ENCODE data around the gene CFAP221. TPM values are rescaled to one million over a fixed set of nuclear protein-coding genes. Genes with fewer than 3 reads are reported as not detected.

CFAP221 gene
- total RNA-seq, 1 donor from 2014 or later: not detected

DNA sequence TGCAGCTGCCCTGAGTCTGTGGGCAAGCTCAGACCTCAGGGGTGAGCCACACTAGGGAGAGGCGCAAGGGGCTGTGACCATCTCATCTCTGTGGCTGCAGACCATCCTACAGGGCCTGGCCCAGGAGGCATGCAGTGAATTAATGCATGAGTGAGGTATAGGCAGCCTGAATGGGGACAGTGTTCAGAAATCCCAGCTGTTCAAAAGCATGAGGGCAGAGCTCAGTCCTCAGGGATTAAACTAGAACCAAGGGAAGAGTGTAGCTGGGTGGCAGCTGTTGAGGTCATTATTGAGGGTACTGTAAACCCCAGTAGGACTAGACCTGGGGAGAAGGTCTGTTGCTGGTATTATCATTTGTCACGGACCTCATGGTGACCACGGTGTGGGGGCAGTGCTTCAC is 151.8 kb downstream of the CFAP221 start:
- Mint-ChIP-seq H3K27ac (ENCODE audit: unreplicated experiment) (no peak overlapping the region), H3K4me3 (ENCODE audit: unreplicated experiment) (no peak overlapping the region), H3K4me1 (ENCODE audit: unreplicated experiment) (peaks cover 8% of the 10 kb centered on the region), H3K27me3 (ENCODE audit: unreplicated experiment) (peaks cover 16% of the 10 kb centered on the region), H3K36me3 (ENCODE audit: unreplicated experiment) (no peaks in the 10 kb centered on the region), H3K9me3 (ENCODE audit: unreplicated experiment) (no peaks in the 10 kb centered on the region)
- DNase-seq (ENCODE audit: extremely low spot score, unreplicated experiment): no peak
- TF ChIP-seq, protein P1, sequence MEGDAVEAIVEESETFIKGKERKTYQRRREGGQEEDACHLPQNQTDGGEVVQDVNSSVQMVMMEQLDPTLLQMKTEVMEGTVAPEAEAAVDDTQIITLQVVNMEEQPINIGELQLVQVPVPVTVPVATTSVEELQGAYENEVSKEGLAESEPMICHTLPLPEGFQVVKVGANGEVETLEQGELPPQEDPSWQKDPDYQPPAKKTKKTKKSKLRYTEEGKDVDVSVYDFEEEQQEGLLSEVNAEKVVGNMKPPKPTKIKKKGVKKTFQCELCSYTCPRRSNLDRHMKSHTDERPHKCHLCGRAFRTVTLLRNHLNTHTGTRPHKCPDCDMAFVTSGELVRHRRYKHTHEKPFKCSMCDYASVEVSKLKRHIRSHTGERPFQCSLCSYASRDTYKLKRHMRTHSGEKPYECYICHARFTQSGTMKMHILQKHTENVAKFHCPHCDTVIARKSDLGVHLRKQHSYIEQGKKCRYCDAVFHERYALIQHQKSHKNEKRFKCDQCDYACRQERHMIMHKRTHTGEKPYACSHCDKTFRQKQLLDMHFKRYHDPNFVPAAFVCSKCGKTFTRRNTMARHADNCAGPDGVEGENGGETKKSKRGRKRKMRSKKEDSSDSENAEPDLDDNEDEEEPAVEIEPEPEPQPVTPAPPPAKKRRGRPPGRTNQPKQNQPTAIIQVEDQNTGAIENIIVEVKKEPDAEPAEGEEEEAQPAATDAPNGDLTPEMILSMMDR (IDR thresholded peaks at IDR 0.05): no peak

DNA sequence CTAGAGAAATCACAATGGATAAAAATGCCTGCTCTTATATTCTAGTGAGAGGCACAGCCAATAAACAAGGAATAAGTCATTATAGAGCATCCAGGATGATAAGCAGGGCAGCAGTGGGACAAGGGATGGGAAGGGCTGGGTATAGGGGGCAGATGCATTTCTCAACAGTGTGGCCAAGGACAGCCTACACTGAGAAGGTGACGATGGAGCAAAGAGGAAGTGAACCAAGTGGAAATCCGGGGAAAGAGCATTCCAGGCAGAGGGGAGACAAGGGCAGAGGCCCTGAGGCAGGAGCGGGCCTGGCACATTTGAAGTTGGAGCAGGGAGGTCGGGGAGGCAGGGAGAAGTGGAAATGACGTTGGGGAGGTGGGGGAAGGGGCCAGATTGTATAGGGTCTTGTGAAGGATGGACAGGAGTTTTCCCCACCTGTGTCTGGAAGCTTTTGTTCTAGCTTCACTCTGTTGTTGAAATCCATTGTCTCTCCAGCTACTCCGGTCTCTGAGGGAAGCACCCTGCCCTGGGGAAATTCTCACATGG is 152.3 kb downstream of the CFAP221 start:
- no peak for DNase-seq (ENCODE audit: extremely low spot score, unreplicated experiment)

DNA sequence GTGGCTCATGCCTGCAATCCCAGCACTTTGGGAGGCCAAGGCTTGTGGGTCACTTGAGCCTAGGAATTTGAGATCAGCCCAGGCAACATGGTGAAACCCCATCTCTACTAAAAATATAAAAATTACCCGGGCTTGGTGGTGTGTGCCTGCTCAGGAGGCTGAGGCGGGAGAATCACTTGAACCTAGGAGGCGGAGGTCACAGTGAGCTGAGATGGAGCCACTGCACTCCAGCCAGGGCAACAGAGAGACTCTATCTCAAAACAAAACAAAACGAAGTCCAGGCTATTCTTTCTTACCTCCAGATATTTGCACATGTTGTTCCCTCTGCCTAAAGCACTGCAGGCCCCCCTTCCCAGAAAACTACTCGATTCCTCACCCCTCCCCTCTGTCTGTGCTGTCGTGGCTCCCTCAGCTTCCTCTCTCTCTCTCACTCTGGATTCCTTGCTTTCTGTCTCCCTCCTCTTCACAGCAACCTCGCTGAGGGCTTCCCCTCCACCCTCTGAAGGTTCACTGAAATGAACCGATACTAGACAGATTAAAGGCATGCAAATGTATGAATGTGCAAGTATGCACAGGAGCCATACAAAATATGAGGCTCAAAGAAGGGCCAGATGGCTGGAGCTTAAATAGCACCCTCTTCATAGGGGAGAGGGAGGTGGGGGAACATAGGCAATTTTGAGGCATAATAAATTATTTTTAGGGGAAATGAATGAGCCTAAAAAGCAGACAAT is 153.2 kb downstream of the CFAP221 start:
- H3K4me3 Mint-ChIP-seq (ENCODE audit: unreplicated experiment): no peak overlapping the region
- DNase-seq (ENCODE audit: extremely low spot score, unreplicated experiment): no peak
- peaks cover 22% of the 10 kb centered on the region for H3K27me3 Mint-ChIP-seq (ENCODE audit: unreplicated experiment)
- TF ChIP-seq, protein P1 (IDR thresholded peaks at IDR 0.05): no peak
- H3K4me1 Mint-ChIP-seq (ENCODE audit: unreplicated experiment): peaks cover 8% of the 10 kb centered on the region
- no peak overlapping the region for H3K27ac Mint-ChIP-seq (ENCODE audit: unreplicated experiment)
- H3K9me3 Mint-ChIP-seq (ENCODE audit: unreplicated experiment): no peaks in the 10 kb centered on the region
- H3K36me3 Mint-ChIP-seq (ENCODE audit: unreplicated experiment): no peaks in the 10 kb centered on the region

More for the DNA sequence above, 152.3 kb downstream of the CFAP221 start:
- no peaks in the 10 kb centered on the region for H3K9me3 Mint-ChIP-seq (ENCODE audit: unreplicated experiment)
- TF ChIP-seq, protein P1 (IDR thresholded peaks at IDR 0.05): no peak
- H3K4me3 Mint-ChIP-seq (ENCODE audit: unreplicated experiment): no peak overlapping the region
- no peak overlapping the region for H3K27ac Mint-ChIP-seq (ENCODE audit: unreplicated experiment)
- H3K4me1 Mint-ChIP-seq (ENCODE audit: unreplicated experiment): peaks cover 8% of the 10 kb centered on the region
- no peaks in the 10 kb centered on the region for H3K36me3 Mint-ChIP-seq (ENCODE audit: unreplicated experiment)
- H3K27me3 Mint-ChIP-seq (ENCODE audit: unreplicated experiment): peaks cover 20% of the 10 kb centered on the region

DNA sequence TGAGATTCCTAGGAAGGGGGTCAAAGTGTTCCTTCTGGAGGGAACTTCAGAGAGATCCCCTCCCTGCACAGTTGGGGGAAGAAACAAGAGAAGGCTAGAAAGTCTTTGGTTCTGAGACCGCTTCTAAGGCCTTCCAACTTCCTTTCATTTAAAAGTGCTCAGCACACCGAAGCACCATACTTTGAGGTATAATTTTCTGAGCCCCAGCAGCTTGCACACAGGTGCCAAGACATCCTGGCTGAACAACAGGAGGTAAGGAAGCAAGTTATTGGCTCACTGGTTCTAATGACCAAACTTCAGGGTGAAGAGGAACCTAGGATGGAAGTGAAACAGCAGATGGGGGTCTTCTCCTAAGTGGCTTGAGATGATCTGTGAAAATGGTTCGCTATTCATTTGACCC is 154.0 kb downstream of the CFAP221 start:
- Mint-ChIP-seq H3K27me3 (ENCODE audit: unreplicated experiment) (peaks cover 22% of the 10 kb centered on the region), H3K4me1 (ENCODE audit: unreplicated experiment) (peaks cover 8% of the 10 kb centered on the region), H3K9me3 (ENCODE audit: unreplicated experiment) (no peaks in the 10 kb centered on the region), H3K4me3 (ENCODE audit: unreplicated experiment) (no peak overlapping the region), H3K27ac (ENCODE audit: unreplicated experiment) (no peak overlapping the region), H3K36me3 (ENCODE audit: unreplicated experiment) (no peaks in the 10 kb centered on the region)
- TF ChIP-seq, protein P1 (IDR thresholded peaks at IDR 0.05): no peak
- no peak for DNase-seq (ENCODE audit: extremely low spot score, unreplicated experiment)

DNA sequence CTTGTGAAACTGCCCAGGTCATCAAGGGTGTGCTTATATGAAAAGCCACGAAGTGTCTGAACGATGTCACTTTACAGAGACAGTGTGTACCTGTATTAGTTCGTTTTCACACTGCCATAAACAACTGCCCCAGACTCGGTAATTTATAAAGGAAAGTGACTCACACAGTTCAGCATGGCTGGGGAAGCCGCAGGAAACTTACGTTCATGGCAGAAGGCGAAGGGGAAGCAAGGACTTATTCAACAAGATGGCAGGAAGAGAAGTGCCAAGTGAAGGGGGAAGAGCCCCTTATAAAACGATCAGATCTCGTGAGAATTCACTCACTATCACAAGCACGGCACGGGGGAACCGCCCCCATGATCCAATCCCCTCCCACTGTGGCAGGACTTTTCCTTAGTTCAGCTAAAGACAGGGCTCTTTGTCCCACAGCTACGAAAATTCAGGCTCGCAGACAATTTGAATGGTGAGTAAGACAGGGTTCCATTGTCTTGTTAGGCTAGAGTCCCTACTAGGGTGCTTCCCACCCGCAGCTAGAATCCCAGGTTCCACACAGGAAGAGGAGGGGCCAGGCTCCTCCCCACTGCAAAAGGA is 154.9 kb downstream of the CFAP221 start:
- TF ChIP-seq, protein P1 (IDR thresholded peaks at IDR 0.05): no peak
- Mint-ChIP-seq H3K9me3 (ENCODE audit: unreplicated experiment) (no peaks in the 10 kb centered on the region), H3K36me3 (ENCODE audit: unreplicated experiment) (no peaks in the 10 kb centered on the region), H3K4me1 (ENCODE audit: unreplicated experiment) (peaks cover 8% of the 10 kb centered on the region), H3K27me3 (ENCODE audit: unreplicated experiment) (peaks cover 22% of the 10 kb centered on the region), H3K27ac (ENCODE audit: unreplicated experiment) (no peak overlapping the region), H3K4me3 (ENCODE audit: unreplicated experiment) (no peak overlapping the region)
- no peak for DNase-seq (ENCODE audit: extremely low spot score, unreplicated experiment)
